Stomach (tissue), 4 donors: ENCODE results near the gene PRICKLE2.

ENCODE experiments used
- CTCF ChIP-seq, 7 experiments: fragments of 450-650 bp in 4 of 7; fragments of 200-600 bp in 3 of 7; sonication (generic) in 3 of 7; IDR thresholded peaks; one replicate each; pipeline ENCODE4 v1.5.1; 2016 to 2019; ENCODE audit warnings: antibody characterized with exemption in 7 of 7, control low read depth in 2 of 7, mild to moderate bottlenecking in 1 of 7
- POLR2A ChIP-seq, 4 donors: fragments of 450-650 bp; IDR thresholded peaks; one replicate each; pipeline ENCODE4 v1.6.1; 2016; ENCODE audit warnings: antibody characterized with exemption in 4 of 4, control low read depth in 2 of 4, mild to moderate bottlenecking in 1 of 4, moderate library complexity in 1 of 4
- POLR2AphosphoS5 ChIP-seq, 3 donors: sonication (generic); formaldehyde crosslinking; IDR thresholded peaks; one replicate each; pipeline ENCODE4 v1.6.1; 2016; ENCODE audit warnings: antibody characterized with exemption in 3 of 3

GRCh38 chr3:64082961-64083541 lies 142.2 kb downstream of the PRICKLE2 start:
- no peak for TF ChIP-seq POLR2A (IDR thresholded peaks at IDR 0.05)
- TF ChIP-seq POLR2AphosphoS5 (IDR thresholded peaks at IDR 0.05): no peak
- TF ChIP-seq CTCF (IDR thresholded peaks at IDR 0.05): no peak
